H1 (cell line): ENCODE data around the gene ADAM23. TPM values are rescaled to one million over a fixed set of nuclear protein-coding genes. Genes with fewer than 3 reads are reported as not detected.

Source experiments
- CTCF ChIA-PET: fragments of 300-600 bp; sonication (Branson Sonifier 250); formaldehyde crosslinking; loops from one replicate; lab custom pipeline; 2021; ENCODE audit not compliant: partially characterized antibody; lab: Charles Lee
- POLR2A ChIA-PET: fragments of 300-600 bp; sonication (Branson Sonifier 250); formaldehyde crosslinking; loops from one replicate; lab custom pipeline; 2021; ENCODE audit warnings: inconsistent platforms; ENCODE audit not compliant: partially characterized antibody; lab: Charles Lee
- DNase-seq, 2 experiments: peaks; one replicate each; pipeline versions ENCODE4 v3.0.0 to v3.0.0-alpha.2; 2010 to 2022; ENCODE audit warnings: low spot score in 2 of 2, low read depth in 1 of 2, mixed read lengths in 1 of 2
- FAIRE-seq: peaks from 2 replicates; lab custom pipeline; 2011; peaks lifted over from hg19 to GRCh38; lab: Jason Lieb, UNC
- H2AFZ ChIP-seq: 2 replicates; pipeline ENCODE4 v1.8.1; 2012; ENCODE audit warnings: low read length, inconsistent platforms
- H2AK5ac ChIP-seq: 2 replicates; pipeline ENCODE4 v1.6.1; 2013; ENCODE audit warnings: low read depth, low read length
- H2BK120ac ChIP-seq: replicated peaks from 2 replicates; pipeline ENCODE3; 2013; ENCODE audit warnings: low read depth, low read length, inconsistent platforms
- H2BK12ac ChIP-seq: 2 replicates; pipeline ENCODE4 v1.6.1; 2013; ENCODE audit warnings: low read depth, low read length
- H2BK15ac ChIP-seq: 2 replicates; pipeline ENCODE4 v1.6.1; 2013; ENCODE audit warnings: low read length
- H2BK20ac ChIP-seq: 2 replicates; pipeline ENCODE4 v1.6.1; 2013; ENCODE audit warnings: low read length
- H2BK5ac ChIP-seq: 2 replicates; pipeline ENCODE4 v1.6.1; 2013; ENCODE audit warnings: low read depth, low read length
- H3K14ac ChIP-seq: 2 replicates; pipeline ENCODE4 v1.6.1; 2013; ENCODE audit warnings: inconsistent platforms; ENCODE audit not compliant: insufficient read length
- H3K18ac ChIP-seq: 2 replicates; pipeline ENCODE4 v1.6.1; 2013; ENCODE audit warnings: low read length; ENCODE audit errors: extremely low read depth
- H3K23ac ChIP-seq: 2 replicates; pipeline ENCODE4 v1.6.1; 2013; ENCODE audit warnings: inconsistent platforms; ENCODE audit not compliant: insufficient read length
- H3K23me2 ChIP-seq: 2 replicates; pipeline ENCODE4 v1.6.1; 2013; ENCODE audit warnings: low read depth, low read length
- H3K27ac ChIP-seq: 2 replicates; pipeline ENCODE4 v1.6.1; 2011; ENCODE audit warnings: low read depth, low read length, inconsistent platforms
- H3K27me3 ChIP-seq, 4 experiments: replicated peaks in 1 of 4; 1 replicate in 1 of 4; 2 replicates in 3 of 4; pipeline versions ENCODE4 v1.6.1 to v1.8.1; 2011 to 2013; ENCODE audit warnings: low read length in 3 of 4, mild to moderate bottlenecking in 3 of 4, inconsistent platforms in 2 of 4, mixed read lengths in 2 of 4, moderate library complexity in 1 of 4; ENCODE audit not compliant: control insufficient read depth in 3 of 4, insufficient read depth in 3 of 4; ENCODE audit errors: extremely low read depth in 1 of 4
- H3K36me3 ChIP-seq, 4 experiments: 2 replicates each; pipeline versions ENCODE4 v1.6.1 to v1.8.1; 2011 to 2013; ENCODE audit warnings: mild to moderate bottlenecking in 4 of 4, low read length in 3 of 4, moderate library complexity in 2 of 4, control low read depth in 1 of 4, inconsistent platforms in 1 of 4; ENCODE audit not compliant: insufficient read depth in 4 of 4, control insufficient read depth in 2 of 4
- H3K4ac ChIP-seq: replicated peaks from 2 replicates; pipeline ENCODE3; 2013; ENCODE audit warnings: low read length, low read depth, mixed read lengths, inconsistent platforms; ENCODE audit not compliant: insufficient read length
- H3K4me1 ChIP-seq, 4 experiments: replicated peaks in 1 of 4; 1 replicate in 1 of 4; 2 replicates in 3 of 4; pipeline versions ENCODE4 v1.6.1 to v1.8.1; 2011 to 2013; ENCODE audit warnings: low read length in 3 of 4, inconsistent platforms in 2 of 4, mixed read lengths in 1 of 4; ENCODE audit not compliant: insufficient read depth in 4 of 4, control insufficient read depth in 3 of 4
- H3K4me2 ChIP-seq, 2 experiments: 2 replicates each; pipeline versions ENCODE4 v1.6.1 to v1.8.1; 2011 to 2013; ENCODE audit warnings: low read depth in 2 of 2, low read length in 2 of 2, control low read depth in 1 of 2, inconsistent platforms in 1 of 2, mild to moderate bottlenecking in 1 of 2; ENCODE audit not compliant: insufficient read depth in 1 of 2
- H3K4me3 ChIP-seq, 4 experiments: fragments of 200-600, 300-600 bp in 1 of 4; sonication (generic), shearing (Covaris generic), sonication (Bioruptor Twin) in 1 of 4; 2 replicates each; pipeline versions ENCODE4 v1.5.1 to v1.8.1; 2011 to 2016; ENCODE audit warnings: low read length in 4 of 4, low read depth in 3 of 4, control low read depth in 2 of 4, inconsistent platforms in 2 of 4, mild to moderate bottlenecking in 2 of 4, mixed read lengths in 1 of 4, moderate library complexity in 1 of 4; ENCODE audit not compliant: insufficient read depth in 2 of 4; ENCODE audit errors: extremely low read depth in 1 of 4
- H3K56ac ChIP-seq: replicated peaks from 2 replicates; pipeline ENCODE3; 2013; ENCODE audit warnings: low read depth, mild to moderate bottlenecking, mixed read lengths, low read length, inconsistent platforms; ENCODE audit not compliant: insufficient read length
- H3K79me1 ChIP-seq: 2 replicates; pipeline ENCODE4 v1.6.1; 2013; ENCODE audit warnings: low read depth, low read length, control low read depth
- H3K79me2 ChIP-seq, 2 experiments: 2 replicates each; pipeline versions ENCODE4 v1.6.1 to v1.8.1; 2012 to 2013; ENCODE audit warnings: low read length in 2 of 2, mild to moderate bottlenecking in 2 of 2, inconsistent platforms in 1 of 2; ENCODE audit not compliant: insufficient read depth in 2 of 2, control insufficient read depth in 1 of 2
- H3K9ac ChIP-seq, 4 experiments: replicated peaks in 1 of 4; 1 replicate in 1 of 4; 2 replicates in 3 of 4; pipeline versions ENCODE4 v1.6.1 to v1.8.1; 2011 to 2013; ENCODE audit warnings: low read depth in 3 of 4, low read length in 3 of 4, control low read depth in 2 of 4, mild to moderate bottlenecking in 2 of 4, moderate library complexity in 2 of 4, inconsistent platforms in 1 of 4; ENCODE audit errors: extremely low read depth in 1 of 4
- H3K9me3 ChIP-seq, 2 experiments: 2 replicates each; pipeline versions ENCODE4 v1.6.1 to v1.8.1; 2012 to 2013; ENCODE audit warnings: mild to moderate bottlenecking in 2 of 2, moderate library complexity in 2 of 2, control low read depth in 1 of 2, inconsistent platforms in 1 of 2, low read depth in 1 of 2, low read length in 1 of 2, mixed read lengths in 1 of 2; ENCODE audit not compliant: insufficient read depth in 2 of 2
- H4K20me1 ChIP-seq, 2 experiments: replicated peaks in 1 of 2; 2 replicates each; pipeline versions ENCODE3 to v1.8.1; 2011 to 2013; ENCODE audit warnings: inconsistent platforms in 2 of 2, low read length in 2 of 2, mild to moderate bottlenecking in 1 of 2; ENCODE audit not compliant: insufficient read depth in 2 of 2, control insufficient read depth in 1 of 2
- H4K5ac ChIP-seq: 2 replicates; pipeline ENCODE4 v1.6.1; 2013; ENCODE audit warnings: low read length, low read depth, mixed read lengths, inconsistent platforms; ENCODE audit not compliant: insufficient read length
- H4K8ac ChIP-seq: 2 replicates; pipeline ENCODE4 v1.8.0; 2013; ENCODE audit warnings: mild to moderate bottlenecking, moderate library complexity, low read length, inconsistent platforms; ENCODE audit not compliant: insufficient read depth; ENCODE audit errors: extremely low read depth
- H4K91ac ChIP-seq: replicated peaks from 2 replicates; pipeline ENCODE3; 2013; ENCODE audit warnings: low read length, mixed read lengths, inconsistent platforms; ENCODE audit not compliant: insufficient read length
- BRCA1 ChIP-seq: IDR thresholded peaks from 2 replicates; pipeline ENCODE4 v1.6.1; 2012; ENCODE audit warnings: low read depth, low read length, improper control_type of control experiment
- CHD2 ChIP-seq: IDR thresholded peaks from 2 replicates; pipeline ENCODE4 v1.6.1; 2012; ENCODE audit warnings: low read length, improper control_type of control experiment
- CTBP2 ChIP-seq: IDR thresholded peaks from 2 replicates; pipeline ENCODE4 v1.7.0; 2011; ENCODE audit warnings: borderline replicate concordance, mild to moderate bottlenecking, moderate library complexity, mixed read lengths, low read length; ENCODE audit not compliant: insufficient read depth, insufficient read length
- EZH2 ChIP-seq: fragments of 200-600 bp; sonication (generic); IDR thresholded peaks from 2 replicates; pipeline ENCODE4 v1.7.1; 2012; ENCODE audit warnings: low read depth, mild to moderate bottlenecking, moderate library complexity, low read length, inconsistent platforms; ENCODE audit not compliant: severe bottlenecking
- GABPA ChIP-seq: IDR thresholded peaks from 2 replicates; pipeline ENCODE4 v1.6.1; 2011; ENCODE audit warnings: mild to moderate bottlenecking, low read length, moderate library complexity, borderline replicate concordance; ENCODE audit not compliant: insufficient read depth
- JUN ChIP-seq: IDR thresholded peaks from 2 replicates; pipeline ENCODE4 v1.6.1; 2011; ENCODE audit warnings: low read depth, mild to moderate bottlenecking, improper control_type of control experiment, low read length
- JUND ChIP-seq: IDR thresholded peaks from 2 replicates; pipeline ENCODE4 v1.6.1; 2011; ENCODE audit warnings: mild to moderate bottlenecking, improper control_type of control experiment, low read length
- KDM5A ChIP-seq: fragments of 200-600 bp; IDR thresholded peaks from 2 replicates; pipeline ENCODE4 v1.7.1; 2012; ENCODE audit warnings: mild to moderate bottlenecking, low read length, inconsistent platforms, mixed read lengths
- NANOG ChIP-seq: IDR thresholded peaks from 2 replicates; pipeline ENCODE4 v1.6.1; 2011; ENCODE audit warnings: low read length, low read depth, mild to moderate bottlenecking, inconsistent platforms; ENCODE audit not compliant: insufficient read depth, poor library complexity, severe bottlenecking
- NRF1 ChIP-seq: IDR thresholded peaks from 2 replicates; pipeline ENCODE4 v1.6.1; 2011; ENCODE audit warnings: mild to moderate bottlenecking, low read depth, low read length, improper control_type of control experiment
- TBP ChIP-seq: IDR thresholded peaks from 2 replicates; pipeline ENCODE4 v1.6.1; 2011; ENCODE audit warnings: low read depth, low read length, improper control_type of control experiment
- USF2 ChIP-seq: IDR thresholded peaks from 2 replicates; pipeline ENCODE4 v1.6.1; 2011; ENCODE audit warnings: low read length, improper control_type of control experiment
- WGBS, 2 experiments: shearing (Covaris generic) in 1 of 2; methylation state at CpG; one replicate each; pipeline versions ENCODE4 v1.1.6 to v1.1.7; 2013 to 2015; ENCODE audit warnings: low lambda C conversion rate in 2 of 2, mixed read lengths in 2 of 2, inconsistent platforms in 1 of 2, low coverage in 1 of 2, missing lambda C conversion rate in 1 of 2; ENCODE audit not compliant: insufficient replicate concordance in 2 of 2, insufficient coverage in 1 of 2, insufficient read length in 1 of 2; ENCODE audit errors: extremely low coverage in 1 of 2, missing lambda C conversion rate in 1 of 2; 5-methylcytosine and 5-hydroxymethylcytosine counted together
- polyA plus RNA-seq, 7 experiments: library from polyadenylated mRNA; depleted of rRNA in 3 of 7; stranded (reverse) in 5 of 7; unstranded in 2 of 7; fragments of >200 nt in 5 of 7; fragments of 200-250 nt in 2 of 7; gene quantifications; 1 replicate in 5 of 7; 2 replicates in 1 of 7; 4 replicates in 1 of 7; pipeline versions ENCODE4 v1.2.1 to v1.2.3, GENCODE V29; 2011 to 2013; ENCODE audit warnings: missing spikeins in 2 of 7, mixed read lengths in 2 of 7
- total RNA-seq: library from RNA; stranded (reverse); fragmentation: NEBNext Ultra II Directional; extraction: Animal tissue kit (Norgen Biotek cat#: 25700); gene quantifications from 2 replicates; pipeline ENCODE4 v1.2.1, GENCODE V29; 2021

Gene ADAM23
- total and polyA plus RNA-seq, 2 of the 8 experiments (the other 6 are each of a cell fraction or from before 2014, with no cell fraction given) = 9.9 to 20.8 TPM

- H3K18ac ChIP-seq = no peak overlapping the region
- no peaks in the 10 kb centered on the region for H3K4me1 ChIP-seq
- no peak overlapping the region for H2BK15ac ChIP-seq
- H3K79me2 ChIP-seq = no peaks in the 10 kb centered on the region
- WGBS, 2 experiments = 81% methylated on average over 13 of the region's 13 CpGs; no CpG with 5 or more reads in 1 of the 2 experiments
- no peaks in the 10 kb centered on the region for H3K23me2 ChIP-seq
- H3K36me3 ChIP-seq = no peaks in the 10 kb centered on the region; a peak in 1 of 8 replicates
- H3K23ac ChIP-seq = no peak overlapping the region
- H3K27ac ChIP-seq = no peak overlapping the region
- no peak overlapping the region; the same call in 1 of the 2 replicates for H2AFZ ChIP-seq
- H4K20me1 ChIP-seq = no peaks in the 10 kb centered on the region
- H3K4ac ChIP-seq = no peak overlapping the region
- no peaks in the 10 kb centered on the region for H3K79me1 ChIP-seq
- H4K5ac ChIP-seq = no peak overlapping the region
- no peak overlapping the region for H3K4me2 ChIP-seq
- H2BK12ac ChIP-seq = no peak overlapping the region; the same call in 1 of the 2 replicates
- CTCF ChIA-PET = interaction anchor here (0.6 kb wide), 1 partner anchor 70 kb away, joined by 3 read pairs; no protein-coding TSS in a partner anchor
- no peak overlapping the region for H3K56ac ChIP-seq
- H3K27me3 ChIP-seq = no peaks in the 10 kb centered on the region
- H3K14ac ChIP-seq = no peak overlapping the region
- no peak overlapping the region for H3K4me3 ChIP-seq
- H4K8ac ChIP-seq = no peak overlapping the region; the same call in 1 of the 2 replicates
- H2BK20ac ChIP-seq = no peak overlapping the region
- DNase-seq (no peak), FAIRE-seq (no peak)
- no peak overlapping the region for H2AK5ac ChIP-seq
- H4K91ac ChIP-seq = no peak overlapping the region
- POLR2A ChIA-PET = no interaction called here
- H2BK120ac ChIP-seq = no peak overlapping the region
- no peak overlapping the region for H2BK5ac ChIP-seq
- H3K9me3 ChIP-seq = peaks cover 3 to 16% of the 10 kb centered on the region in 2 experiments
- H3K9ac ChIP-seq = no peak overlapping the region
- TF ChIP-seq NANOG (no peak), JUND (no peak), CHD2 (no peak), BRCA1 (no peak), EZH2 (no peak), GABPA (no peak), JUN (no peak), NRF1 (no peak), CTBP2 (no peak), TBP (no peak), KDM5A (no peak), USF2 (no peak)
These were observed 27.6 kb upstream of the ADAM23 start for GRCh38 chr2:206415618-206416243.
